ENCODE measurements around the gene PTGS2. TPM values are rescaled to one million over a fixed set of nuclear protein-coding genes. Genes with fewer than 3 reads are reported as not detected.
A peak's percentile ranks its signal among the peaks of the same experiment; 100 is the strongest.

The PTGS2 gene
- polyA plus RNA-seq, 3 donors: 39.2 to 159 (median 113) TPM

DNA sequence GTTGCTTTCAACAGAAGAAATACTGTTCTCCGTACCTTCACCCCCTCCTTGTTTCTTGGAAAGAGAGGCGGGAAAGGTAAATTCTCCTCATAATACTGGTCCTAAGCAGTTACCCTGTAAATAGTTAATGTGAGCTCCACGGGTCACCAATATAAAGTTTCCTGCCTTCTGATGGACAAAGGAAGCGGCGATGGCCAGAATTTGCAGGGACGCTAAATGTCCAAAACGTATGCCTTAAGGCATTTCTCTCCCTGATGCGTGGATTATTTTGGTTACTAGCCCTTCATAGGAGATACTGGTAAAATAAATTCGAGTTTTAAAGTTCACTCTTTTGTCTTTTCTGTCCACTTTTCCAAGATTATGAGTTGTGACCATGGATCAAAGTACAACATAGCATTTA is 898 bp upstream of the PTGS2 start:
- no peaks in the 10 kb centered on the region for H3K9me3 Mint-ChIP-seq
- H3K79me2 ChIP-seq (ENCODE audit: insufficient read depth, low read length): peaks cover 4% of the 10 kb centered on the region
- H4K20me1 ChIP-seq (ENCODE audit: insufficient read depth, low read length): peaks cover 6% of the 10 kb centered on the region
- peak overlapping the region; percentile 82 for H3K4me2 ChIP-seq (replicated peaks; ENCODE audit: extremely low read depth, low read length, poor library complexity, severe bottlenecking)
- H3K4me1 Mint-ChIP-seq: peaks cover 33% of the 10 kb centered on the region
- H3K36me3 ChIP-seq (replicated peaks in 1 of 2; ENCODE audit: control insufficient read depth in 1 of 2, insufficient read depth in 2 of 2, low read length in 2 of 2): peaks cover 26 to 27% of the 10 kb centered on the region in 2 donors
- peak overlapping the region; percentile 97 to 98 for H3K4me3 Mint-ChIP-seq
- TF ChIP-seq, protein P1, sequence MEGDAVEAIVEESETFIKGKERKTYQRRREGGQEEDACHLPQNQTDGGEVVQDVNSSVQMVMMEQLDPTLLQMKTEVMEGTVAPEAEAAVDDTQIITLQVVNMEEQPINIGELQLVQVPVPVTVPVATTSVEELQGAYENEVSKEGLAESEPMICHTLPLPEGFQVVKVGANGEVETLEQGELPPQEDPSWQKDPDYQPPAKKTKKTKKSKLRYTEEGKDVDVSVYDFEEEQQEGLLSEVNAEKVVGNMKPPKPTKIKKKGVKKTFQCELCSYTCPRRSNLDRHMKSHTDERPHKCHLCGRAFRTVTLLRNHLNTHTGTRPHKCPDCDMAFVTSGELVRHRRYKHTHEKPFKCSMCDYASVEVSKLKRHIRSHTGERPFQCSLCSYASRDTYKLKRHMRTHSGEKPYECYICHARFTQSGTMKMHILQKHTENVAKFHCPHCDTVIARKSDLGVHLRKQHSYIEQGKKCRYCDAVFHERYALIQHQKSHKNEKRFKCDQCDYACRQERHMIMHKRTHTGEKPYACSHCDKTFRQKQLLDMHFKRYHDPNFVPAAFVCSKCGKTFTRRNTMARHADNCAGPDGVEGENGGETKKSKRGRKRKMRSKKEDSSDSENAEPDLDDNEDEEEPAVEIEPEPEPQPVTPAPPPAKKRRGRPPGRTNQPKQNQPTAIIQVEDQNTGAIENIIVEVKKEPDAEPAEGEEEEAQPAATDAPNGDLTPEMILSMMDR (IDR thresholded peaks at IDR 0.05): no peak
- peak overlapping the region; percentile 83 for H2AFZ ChIP-seq (ENCODE audit: insufficient read depth, low read depth, low read length, poor library complexity, severe bottlenecking)
- intact Hi-C loops (cut with micrococcal nuclease): loop anchor here (10.0 kb wide), 1 partner anchor 66 kb away; no protein-coding TSS in a partner anchor
- H3K27me3 Mint-ChIP-seq (ENCODE audit: low read depth in 3 of 3): peaks cover 0 to 3% (median 0%) of the 10 kb centered on the region in 3 donors
- WGBS (ENCODE audit: insufficient coverage): 36% methylated on average over 6 of the region's 9 CpGs
- H3K4me1 ChIP-seq (ENCODE audit: control insufficient read depth in 1 of 2, insufficient read depth in 2 of 2, low read length in 2 of 2): peaks cover 11 to 36% of the 10 kb centered on the region in 2 donors
- no peaks in the 10 kb centered on the region for H3K27me3 ChIP-seq (ENCODE audit: control insufficient read depth in 2 of 2, insufficient read depth in 2 of 2, low read length in 2 of 2)
- H3K4me3 ChIP-seq (replicated peaks in 1 of 3; ENCODE audit: low read depth in 2 of 3, low read length in 3 of 3): peak overlapping the region; percentile 76 to 98 (median 90)
- DNase-seq: no peak
- H3K27ac ChIP-seq (ENCODE audit: low read depth in 1 of 2, low read length in 2 of 2): peak overlapping the region; percentile 95 to 98
- peak overlapping the region; percentile 85 for H3K9ac ChIP-seq (ENCODE audit: insufficient read depth, low read length, poor library complexity, severe bottlenecking)
- no peaks in the 10 kb centered on the region for H3K9me3 ChIP-seq (replicated peaks in 1 of 2; ENCODE audit: control insufficient read depth in 1 of 2, insufficient read depth in 1 of 2, low read length in 2 of 2)
- peak overlapping the region; percentile 98 to 99 (median 99) for H3K27ac Mint-ChIP-seq
- peaks cover 28 to 29% of the 10 kb centered on the region in 2 donors for H3K36me3 Mint-ChIP-seq

DNA sequence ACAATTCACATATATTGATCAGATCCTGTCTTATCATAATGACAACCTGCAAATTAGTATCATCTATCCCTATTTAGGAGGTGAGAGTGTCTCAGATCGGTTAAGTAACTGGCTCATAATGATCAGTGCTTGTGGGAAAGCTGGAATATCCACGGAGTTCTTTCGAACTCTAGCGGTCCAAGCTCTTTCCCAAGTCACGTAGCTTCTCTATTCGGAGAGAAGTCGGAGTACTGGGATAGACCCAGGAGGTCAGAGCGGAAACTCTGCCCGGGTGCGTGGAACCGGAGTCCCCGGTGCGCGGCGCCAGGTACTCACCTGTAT is 339 bp downstream of the PTGS2 start:
- H3K36me3 ChIP-seq (replicated peaks in 1 of 2; ENCODE audit: control insufficient read depth in 1 of 2, insufficient read depth in 2 of 2, low read length in 2 of 2): peaks cover 37 to 39% of the 10 kb centered on the region in 2 donors
- H3K4me2 ChIP-seq (replicated peaks; ENCODE audit: extremely low read depth, low read length, poor library complexity, severe bottlenecking): peak overlapping the region; percentile 82
- peaks cover 39 to 41% of the 10 kb centered on the region in 2 donors for H3K36me3 Mint-ChIP-seq
- intact Hi-C loops (cut with micrococcal nuclease): loop anchor here (10.0 kb wide), 1 partner anchor 65 kb away; no protein-coding TSS in a partner anchor
- peaks cover 6% of the 10 kb centered on the region for H4K20me1 ChIP-seq (ENCODE audit: insufficient read depth, low read length)
- H3K9ac ChIP-seq (ENCODE audit: insufficient read depth, low read length, poor library complexity, severe bottlenecking): peak overlapping the region; percentile 85
- H3K4me1 Mint-ChIP-seq: peaks cover 33% of the 10 kb centered on the region
- H3K4me1 ChIP-seq (ENCODE audit: control insufficient read depth in 1 of 2, insufficient read depth in 2 of 2, low read length in 2 of 2): peaks cover 11 to 36% of the 10 kb centered on the region in 2 donors
- peak overlapping the region; percentile 76 to 98 (median 90) for H3K4me3 ChIP-seq (replicated peaks in 1 of 3; ENCODE audit: low read depth in 2 of 3, low read length in 3 of 3)
- TF ChIP-seq, protein P1 (IDR thresholded peaks at IDR 0.05): no peak
- peak overlapping the region; percentile 98 to 99 (median 99) for H3K27ac Mint-ChIP-seq
- no peaks in the 10 kb centered on the region for H3K9me3 ChIP-seq (replicated peaks in 1 of 2; ENCODE audit: control insufficient read depth in 1 of 2, insufficient read depth in 1 of 2, low read length in 2 of 2)
- H3K27me3 ChIP-seq (ENCODE audit: control insufficient read depth in 2 of 2, insufficient read depth in 2 of 2, low read length in 2 of 2): no peaks in the 10 kb centered on the region
- peak overlapping the region; percentile 95 to 98 for H3K27ac ChIP-seq (ENCODE audit: low read depth in 1 of 2, low read length in 2 of 2)
- WGBS (ENCODE audit: insufficient coverage): 0% methylated on average over 15 of the region's 15 CpGs
- H3K27me3 Mint-ChIP-seq (ENCODE audit: low read depth in 3 of 3): peaks cover 0 to 3% (median 0%) of the 10 kb centered on the region in 3 donors
- H3K9me3 Mint-ChIP-seq: peaks cover 0 to 1% (median 0%) of the 10 kb centered on the region in 7 donors
- peak overlapping the region; percentile 83 for H2AFZ ChIP-seq (ENCODE audit: insufficient read depth, low read depth, low read length, poor library complexity, severe bottlenecking)
- no peak for DNase-seq
- peaks cover 4% of the 10 kb centered on the region for H3K79me2 ChIP-seq (ENCODE audit: insufficient read depth, low read length)
- peak overlapping the region; percentile 97 to 98 for H3K4me3 Mint-ChIP-seq

All from CD14-positive monocyte (primary cell).